HG02571 (cell line): Measurements from ENCODE around the gene MCL1.
"Not testable (repeated sequence)": the region's sequence is repeated elsewhere in the genome, so short reads cannot be mapped to it uniquely, and the experiment has no call there.

Experiments used
- ATAC-seq: cut with Tn5 transposase; IDR thresholded peaks from one replicate; pipeline ENCODE4 v1.9.1; 2021; ENCODE audit warnings: mild to moderate bottlenecking, moderate library complexity; ENCODE audit not compliant: unreplicated experiment

MCL1 gene

DNA sequence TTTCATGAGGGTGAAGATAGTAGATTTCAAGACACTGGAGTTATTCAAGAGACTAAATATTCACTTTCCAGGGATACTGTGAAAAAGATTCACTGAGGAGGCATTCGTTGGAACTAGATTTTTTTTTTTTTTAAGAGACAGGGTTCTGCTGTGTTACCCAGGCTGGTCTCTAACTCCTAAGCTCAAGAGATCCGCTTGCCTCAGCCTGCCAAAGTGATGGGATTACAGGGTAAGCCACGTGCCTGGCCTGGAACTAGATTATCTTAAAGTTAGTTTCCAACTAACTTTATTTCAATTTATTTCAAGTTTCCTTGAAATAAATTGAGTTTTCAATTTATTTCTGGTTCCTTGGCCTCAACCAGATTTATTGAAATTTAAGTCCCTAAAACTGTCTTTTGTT lies 24.3 kb upstream of the MCL1 start:
- no peak for ATAC-seq

DNA sequence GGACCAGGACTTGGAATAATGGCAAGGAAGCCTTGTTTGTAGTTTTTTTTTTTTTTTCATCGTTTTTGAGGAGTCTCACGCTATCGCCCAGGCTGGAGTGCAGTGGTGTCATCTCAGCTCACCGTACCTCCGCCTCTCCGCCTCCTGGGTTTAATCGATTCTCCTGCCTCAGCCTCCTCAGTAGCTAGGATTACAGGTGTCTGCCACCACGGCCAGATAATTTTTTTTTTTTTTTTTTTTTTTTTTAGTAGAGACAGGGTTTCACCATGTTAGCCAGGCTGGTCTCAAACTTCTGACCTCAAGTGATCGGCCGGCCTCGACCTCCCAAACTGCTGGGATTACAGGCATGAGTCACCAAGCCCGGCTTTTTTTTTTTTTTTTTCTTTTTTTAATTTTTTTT lies 23.0 kb upstream of the MCL1 start:
- ATAC-seq, result not testable (repeated sequence)

DNA sequence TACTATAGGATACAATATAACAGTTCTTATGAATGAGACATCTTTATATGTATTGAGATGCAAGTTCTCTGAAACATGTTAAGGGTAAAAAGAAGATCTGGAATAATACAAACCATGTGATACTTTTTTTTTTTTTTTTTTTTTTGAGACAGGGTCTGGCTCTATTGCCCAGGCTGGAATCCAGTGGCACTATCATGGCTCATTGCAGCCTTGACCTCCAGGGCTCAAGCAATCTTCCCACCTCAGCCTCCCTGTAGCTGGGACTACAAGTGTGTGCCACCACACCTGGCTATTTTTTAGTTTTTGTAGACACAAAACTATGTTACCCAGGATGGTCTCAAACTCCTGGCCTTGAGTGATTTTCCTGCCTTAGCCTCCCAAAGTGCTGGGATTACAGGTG lies 22.1 kb upstream of the MCL1 start:
- no peak for ATAC-seq

DNA sequence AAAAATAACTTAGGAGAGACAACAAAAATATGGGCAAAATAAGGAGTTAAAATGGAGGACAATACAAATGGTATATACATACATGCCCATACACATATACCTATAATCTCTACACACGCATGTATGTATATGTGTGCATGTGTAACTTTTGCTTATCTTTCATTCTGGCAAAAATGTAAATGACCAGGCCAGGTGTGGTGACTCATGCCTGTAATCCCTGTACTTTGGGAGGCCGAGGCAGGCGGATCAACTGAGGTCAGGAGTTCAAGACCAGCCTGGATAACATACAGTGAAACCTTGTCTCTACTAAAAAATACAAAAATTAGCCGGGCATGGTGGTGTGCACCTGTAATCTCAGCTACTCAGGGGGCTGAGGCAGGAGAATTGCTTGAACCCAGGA lies 18.9 kb upstream of the MCL1 start:
- not testable (repeated sequence) for ATAC-seq

DNA sequence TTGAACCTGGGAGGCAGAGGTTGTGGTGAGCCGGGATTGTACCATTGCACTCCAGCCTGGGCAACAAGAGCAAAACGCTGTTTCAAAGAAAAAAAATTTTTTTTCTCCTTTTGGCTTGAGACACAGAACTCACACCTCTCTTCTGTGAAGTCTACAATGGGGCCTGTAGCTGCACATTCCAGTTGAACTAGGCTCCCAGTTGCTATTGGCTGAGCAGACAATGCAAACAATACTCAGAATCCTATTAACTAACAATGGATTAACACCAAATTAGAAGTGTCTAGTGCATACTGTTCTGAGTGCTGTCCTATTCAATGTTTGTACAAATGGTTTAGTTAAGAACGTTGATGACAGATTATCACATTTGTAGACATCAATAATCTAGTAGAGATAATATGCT lies 17.6 kb upstream of the MCL1 start:
- ATAC-seq, result no peak

DNA sequence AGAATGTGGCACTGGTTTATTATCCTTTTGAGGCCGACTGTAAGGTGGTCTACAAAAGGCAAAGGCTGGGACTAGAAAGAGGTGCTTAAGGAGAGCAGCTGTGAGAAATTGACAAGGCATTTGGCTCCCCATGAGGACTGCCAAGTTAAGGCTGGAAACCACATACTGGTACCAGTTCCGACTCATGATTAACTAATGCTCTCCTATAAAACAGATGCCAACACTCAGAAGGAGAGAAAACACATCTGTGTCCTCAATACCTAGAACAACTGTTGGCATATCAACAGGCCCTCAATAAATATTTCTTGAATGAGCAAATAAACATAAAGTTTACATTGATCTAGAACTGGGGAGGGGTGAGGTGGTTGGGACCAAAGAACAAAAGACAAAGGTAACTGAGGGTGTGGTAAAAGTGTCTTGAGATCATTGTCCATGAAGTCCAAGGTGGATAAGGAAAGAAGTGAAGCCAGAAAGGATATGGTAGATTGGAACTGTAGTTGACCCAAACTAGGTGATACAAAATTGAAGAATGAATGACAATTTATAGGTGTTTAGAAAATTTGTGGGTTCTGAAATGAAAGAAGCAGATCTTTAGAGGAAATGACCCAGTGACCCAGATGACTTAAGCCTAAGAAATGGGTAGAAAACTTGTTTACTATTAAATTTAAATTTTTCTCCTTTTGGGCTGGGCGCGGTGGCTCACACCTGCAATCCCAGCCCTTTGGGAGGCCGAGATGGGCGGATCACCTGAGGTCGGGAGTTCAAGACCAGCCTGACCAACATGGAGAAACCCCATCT lies 16.9 kb upstream of the MCL1 start:
- ATAC-seq, result no peak

DNA sequence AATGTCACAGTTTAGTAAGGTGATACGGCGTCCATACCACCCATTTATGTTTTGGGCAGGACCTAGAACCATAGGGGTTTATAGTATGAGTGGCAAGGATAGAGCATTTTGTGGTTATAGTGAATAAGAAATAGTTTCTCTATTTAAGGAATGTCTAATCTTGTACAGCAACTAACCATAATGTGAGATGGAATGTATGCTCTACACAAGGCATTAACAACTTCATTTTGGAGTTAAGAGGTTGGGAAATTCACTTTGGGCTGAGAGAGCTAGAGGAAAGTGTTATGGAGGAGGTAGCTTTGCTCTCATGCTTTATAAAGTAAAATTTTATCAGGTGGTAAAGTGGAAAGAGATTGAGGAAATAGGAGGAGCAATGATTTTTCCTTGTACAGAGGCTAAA lies 3.0 kb upstream of the MCL1 start:
- ATAC-seq, result no peak

DNA sequence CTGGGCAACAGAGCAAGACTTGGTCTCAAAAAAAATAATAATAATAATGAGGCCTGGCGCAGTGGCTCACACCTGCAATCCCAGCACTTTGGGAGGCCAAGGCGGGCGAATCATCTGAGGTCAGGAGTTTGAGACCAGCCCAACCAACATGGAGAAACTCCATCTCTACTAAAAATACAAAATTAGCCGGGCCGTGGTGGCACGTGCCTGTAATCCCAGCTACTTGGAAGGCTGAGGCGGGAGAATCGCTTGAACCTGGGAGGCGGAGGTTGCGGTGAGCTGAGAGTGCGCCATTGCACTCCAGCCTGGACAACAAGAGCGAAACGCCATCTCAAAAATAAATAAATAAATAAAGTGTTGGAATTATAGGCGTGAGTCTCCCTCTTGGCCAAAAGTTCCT lies 2.6 kb upstream of the MCL1 start:
- not testable (repeated sequence) for ATAC-seq

DNA sequence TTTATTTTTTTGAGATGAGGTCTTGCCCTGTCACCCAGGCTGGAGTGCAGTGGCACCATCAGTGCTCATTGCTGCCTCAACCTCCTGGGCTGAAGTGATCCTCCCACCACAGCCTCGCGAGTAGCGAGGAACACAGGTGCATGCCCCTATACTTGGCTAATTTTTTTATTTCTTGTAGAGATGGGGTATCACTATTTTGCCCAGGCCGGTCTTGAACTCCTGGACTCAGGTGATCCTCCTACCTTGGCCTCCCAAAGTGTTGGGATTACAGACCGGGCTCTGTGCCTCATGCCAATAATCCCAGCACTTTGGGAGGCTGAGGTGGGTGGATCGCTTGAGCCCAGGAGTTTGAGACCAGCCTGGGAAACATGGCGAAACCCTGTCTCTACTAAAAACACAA lies 2.0 kb upstream of the MCL1 start:
- not testable (repeated sequence) for ATAC-seq

DNA sequence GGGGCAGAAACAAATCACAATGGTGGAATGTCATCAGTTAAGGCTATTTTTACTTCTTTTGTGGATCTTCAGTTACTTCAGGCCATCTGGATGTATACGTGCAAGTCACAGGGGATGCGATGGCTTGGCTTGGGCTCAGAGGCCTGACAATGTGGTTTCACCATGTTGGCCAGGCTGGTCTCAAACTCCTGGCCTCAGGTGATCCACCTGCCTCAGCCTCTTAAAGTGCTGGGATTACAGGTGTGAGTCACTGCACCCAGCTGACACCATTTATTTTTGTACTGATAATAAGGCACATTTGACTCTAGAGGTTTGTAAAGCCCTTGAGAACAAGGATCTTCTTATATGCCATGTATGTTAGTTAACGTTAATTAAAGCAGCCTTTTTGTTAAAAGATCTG lies 1.6 kb upstream of the MCL1 start:
- not testable (repeated sequence) for ATAC-seq

DNA sequence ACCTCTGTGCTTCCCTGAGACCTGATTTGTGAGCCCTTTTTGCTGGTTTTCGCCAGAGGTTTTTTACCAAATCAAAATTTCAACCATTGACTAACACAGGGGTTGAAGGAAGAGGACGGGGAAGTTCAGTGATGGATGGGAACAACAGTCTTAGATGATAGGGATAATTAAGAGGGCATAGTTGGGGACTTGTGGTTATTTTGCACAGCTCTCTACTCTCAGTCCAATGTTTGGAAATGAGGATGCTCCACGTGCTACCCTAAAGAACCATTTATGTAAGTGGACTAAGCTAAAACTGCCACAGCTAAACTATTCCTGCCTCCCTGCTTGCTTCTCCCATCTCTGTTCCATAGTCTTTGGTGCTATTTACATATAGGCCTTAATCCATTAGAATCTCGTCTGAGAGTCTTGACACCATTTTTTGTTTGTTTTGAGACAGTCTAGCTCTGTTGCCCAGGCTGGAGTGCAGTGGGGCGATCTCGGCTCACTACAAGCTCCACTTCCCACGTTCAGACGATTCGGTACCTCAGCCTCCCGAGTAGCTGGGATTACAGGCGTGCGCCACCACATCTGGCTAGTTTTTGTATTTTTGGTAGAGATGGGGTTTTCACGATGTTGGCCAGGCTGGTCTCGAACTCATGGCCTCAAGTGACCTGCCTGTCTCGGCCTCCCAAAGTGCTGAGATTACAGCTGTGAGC lies 684 bp upstream of the MCL1 start:
- no peak for ATAC-seq

DNA sequence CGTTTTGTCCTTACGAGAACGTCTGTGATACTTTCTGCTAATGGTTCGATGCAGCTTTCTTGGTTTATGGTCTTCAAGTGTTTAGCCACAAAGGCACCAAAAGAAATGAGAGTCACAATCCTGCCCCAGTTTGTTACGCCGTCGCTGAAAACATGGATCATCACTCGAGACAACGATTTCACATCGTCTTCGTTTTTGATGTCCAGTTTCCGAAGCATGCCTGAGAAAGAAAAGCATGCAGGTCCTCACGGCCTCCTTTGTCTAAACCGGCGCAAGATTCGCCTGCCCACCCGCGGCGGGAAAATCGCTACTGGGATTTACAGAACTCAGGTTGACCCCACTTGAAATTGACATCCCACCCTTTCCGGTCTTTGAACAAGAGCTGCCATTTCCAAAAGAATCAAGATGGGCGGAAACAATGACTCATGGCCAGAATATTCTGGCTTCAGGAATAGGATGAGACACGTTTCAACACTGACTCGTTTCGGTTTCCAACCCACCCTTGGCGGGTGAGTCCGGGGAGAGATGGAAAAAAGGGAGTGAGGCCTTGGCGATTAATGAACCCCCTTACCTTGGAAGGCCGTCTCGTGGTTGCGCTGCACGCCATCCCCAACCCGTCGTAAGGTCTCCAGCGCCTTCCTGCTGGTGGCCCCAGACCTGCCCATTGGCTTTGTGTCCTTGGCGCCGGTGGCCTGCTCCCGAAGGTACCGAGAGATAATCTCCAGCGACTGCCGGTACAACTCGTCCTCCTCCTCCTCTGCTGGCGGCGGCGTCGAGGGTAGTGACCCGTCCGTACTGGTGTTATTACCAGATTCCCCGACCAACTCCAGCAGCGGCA lies 919 bp downstream of the MCL1 start:
- ATAC-seq, result no peak

DNA sequence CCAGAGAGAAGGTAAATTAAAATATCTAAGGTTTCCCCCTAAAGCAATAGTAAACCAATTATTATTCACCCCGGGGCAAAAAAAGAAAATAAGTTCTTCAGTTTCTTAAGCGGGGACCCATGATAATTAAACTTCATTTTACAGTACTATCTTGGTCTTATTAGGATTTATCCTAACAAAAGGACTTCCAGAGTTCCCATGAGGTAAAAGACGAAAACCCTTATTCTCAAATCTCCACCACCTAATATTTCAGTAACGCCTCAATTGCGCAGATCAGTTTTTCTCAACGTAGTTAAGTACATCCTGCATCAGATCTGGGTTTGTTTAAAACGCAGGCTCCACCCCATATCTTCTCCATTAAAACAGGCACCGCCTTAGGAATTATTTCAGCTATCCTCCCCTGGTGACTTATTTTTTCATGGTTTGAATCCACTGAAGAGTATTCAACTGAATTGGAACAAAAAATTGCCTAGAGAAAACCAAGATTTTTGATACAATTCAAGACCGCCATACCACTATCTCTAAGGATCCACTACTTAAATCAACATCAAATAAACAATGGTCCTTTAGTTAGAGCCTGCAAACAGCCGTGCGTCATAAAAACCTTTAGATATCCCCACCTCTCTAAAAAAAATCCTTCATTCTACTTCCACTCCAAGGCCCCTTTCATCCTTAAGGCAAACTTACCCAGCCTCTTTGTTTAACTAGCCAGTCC lies 1.7 kb downstream of the MCL1 start:
- ATAC-seq, result no peak

DNA sequence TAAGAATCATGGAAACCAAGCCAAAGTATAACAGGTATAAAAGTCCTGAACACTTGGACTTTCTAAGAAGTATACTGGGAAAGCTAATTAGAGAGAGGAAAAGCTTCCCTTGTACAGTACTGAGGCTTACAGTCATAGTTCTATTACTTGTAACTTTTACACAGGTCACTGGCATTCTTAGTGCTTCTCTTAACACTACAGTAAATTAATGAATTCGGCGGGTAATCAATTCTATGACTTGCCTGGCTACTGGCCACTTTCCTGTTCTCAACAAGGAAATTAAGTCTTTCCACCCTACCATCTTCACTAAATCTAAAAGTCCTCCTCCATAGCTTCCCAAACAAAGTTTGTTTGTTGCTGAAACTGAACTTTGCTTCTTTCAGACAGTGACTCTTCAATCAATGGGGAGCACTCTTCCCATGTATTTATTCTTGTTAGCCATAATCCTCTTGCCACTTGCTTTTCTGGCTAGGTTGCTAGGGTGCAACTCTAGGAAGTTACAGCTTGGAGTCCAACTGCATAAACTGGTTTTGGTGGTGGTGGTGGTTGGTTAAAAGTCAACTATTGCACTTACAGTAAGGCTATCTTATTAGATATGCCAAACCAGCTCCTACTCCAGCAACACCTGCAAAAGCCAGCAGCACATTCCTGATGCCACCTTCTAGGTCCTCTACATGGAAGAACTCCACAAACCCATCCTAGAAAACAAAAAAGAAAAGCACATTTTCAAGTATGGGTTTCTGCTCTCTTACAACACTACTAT lies 2.4 kb downstream of the MCL1 start:
- ATAC-seq, result no peak

DNA sequence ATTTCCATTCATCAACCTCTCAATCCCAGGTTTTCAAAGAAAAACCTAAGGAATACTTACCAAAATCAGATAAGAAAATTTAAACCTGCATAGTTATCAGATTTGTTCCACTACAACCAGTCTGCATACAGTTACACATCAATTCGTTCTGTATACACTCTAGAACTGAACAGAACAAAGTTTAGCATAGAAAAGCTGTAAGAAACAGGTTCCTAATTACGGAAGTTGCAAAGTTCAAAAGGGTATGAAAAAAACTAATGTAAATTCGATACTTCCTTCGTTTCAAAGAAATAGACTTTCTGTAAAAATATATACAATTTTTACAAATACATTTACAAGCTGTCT lies 3.1 kb downstream of the MCL1 start:
- ATAC-seq, result no peak

DNA sequence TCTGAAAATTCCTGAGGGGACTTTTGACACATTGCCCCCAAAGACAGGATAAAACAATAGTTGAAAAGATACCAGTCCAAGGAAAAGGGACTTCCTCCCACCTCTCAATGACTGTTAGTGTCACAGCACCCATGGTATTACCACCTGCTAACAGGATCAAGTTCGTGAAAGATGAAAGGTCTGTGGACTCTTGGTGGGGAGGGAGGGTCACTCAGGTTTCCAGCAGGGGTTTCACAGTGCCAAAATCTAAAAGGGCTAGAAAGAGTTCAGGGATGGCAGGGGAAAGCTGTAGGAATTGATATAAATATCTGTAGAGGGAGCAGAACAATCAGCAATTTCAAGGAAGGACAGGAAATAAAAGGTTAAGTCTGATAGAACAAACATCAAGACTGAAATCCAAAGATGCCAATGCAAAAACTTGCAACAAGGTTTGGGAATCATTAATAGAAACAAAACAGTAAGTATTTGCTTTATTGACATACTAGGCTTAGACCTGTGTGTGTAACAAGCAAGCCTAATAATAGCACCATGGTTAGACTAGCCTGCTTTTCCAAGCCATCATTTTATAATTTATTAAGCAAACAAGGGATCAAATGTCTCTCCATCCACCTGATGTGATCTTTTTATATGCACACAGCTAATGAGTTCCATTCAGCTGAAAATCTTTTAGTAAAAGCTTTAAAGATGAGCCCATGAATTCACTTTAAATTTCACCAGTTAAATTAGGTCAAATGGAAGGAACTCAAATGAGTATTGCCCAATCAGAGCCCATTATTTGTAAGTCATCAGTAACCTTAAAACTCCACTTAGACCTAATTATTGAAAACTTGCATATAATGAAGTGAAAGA lies 3.7 kb downstream of the MCL1 start:
- no peak for ATAC-seq

DNA sequence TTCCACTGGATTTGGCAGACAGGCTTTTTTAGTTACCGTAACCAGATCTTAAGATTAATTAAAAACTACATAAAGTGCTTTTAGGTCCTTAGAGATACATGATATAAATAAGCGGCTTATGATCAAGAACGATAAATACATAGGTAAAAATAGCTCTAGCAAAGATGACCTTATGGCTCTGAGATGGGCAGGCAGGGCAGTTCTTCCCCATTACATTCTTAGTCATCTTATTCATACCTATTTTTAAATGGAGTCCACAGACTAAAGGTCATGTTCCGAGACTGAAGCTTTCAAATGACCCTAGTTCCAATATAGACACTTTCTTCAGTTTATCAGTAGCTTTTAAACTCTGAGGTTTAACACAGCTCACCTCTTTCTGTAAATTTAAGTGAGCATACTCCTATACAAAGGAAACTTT lies 4.3 kb downstream of the MCL1 start:
- ATAC-seq, result no peak

DNA sequence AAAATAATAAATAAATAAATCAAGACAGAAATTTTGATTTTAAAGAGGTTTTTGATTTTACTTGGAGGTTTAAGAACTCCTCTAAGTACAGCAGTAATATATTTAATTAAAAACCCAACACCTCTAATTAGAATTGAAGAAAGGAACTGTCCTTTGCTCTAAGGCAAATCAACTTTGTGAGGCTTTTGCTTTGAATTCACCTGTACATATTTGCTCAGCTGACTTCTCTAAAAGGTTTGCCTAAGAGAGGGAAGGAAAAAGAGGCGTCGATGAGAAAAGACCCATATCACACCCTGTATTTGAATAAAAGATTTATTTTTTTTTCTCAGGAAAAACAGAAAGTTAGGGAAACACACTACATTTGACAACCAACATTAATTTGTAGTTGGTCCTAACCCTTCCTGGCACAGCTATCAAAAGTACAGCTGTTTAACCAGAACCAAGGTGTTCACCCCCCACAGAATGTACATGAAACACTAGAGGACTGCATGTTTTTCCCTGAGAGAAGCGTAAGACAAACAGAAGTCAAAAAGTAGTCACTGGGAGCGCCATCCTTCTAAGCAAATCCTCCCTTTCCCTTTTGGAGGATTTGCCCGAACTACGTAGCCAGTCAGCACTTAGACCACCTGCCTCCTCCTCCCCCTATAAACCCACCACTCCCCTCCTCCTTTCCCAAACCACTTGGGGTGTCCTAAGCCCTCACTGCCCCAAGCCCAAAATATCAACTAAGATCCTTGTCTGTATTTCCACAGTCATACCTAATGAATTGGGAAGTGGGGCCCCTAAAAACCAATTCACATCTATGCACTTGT lies 4.9 kb downstream of the MCL1 start:
- no peak for ATAC-seq

DNA sequence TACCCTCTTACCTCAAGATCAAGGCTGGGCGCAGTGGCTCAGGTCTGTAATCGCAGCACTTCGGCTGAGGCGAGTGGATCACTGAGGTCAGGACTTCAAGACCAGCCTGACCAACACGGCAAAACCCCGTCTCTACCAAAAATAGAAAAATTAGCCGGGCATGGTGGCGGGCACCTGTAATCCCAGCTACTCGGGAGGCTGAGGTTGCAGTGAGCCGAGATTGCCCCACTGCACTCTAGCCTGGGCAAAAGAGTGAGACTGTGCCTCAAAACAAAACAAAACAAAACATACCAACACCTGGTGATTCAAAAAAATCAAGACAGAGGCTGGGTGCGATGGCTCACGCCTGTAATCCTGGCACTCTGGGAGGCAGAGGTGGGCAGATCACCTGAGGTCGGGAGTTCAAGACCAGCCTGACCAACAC lies 5.8 kb downstream of the MCL1 start:
- not testable (repeated sequence) for ATAC-seq
